GM19397 (cell line): ENCODE results near the gene C5AR1.
A peak's percentile ranks its signal among the peaks of the same experiment; 100 is the strongest.
"Not testable (repeated sequence)": the region's sequence is repeated elsewhere in the genome, so short reads cannot be mapped to it uniquely, and the experiment has no call there.

ENCODE experiments used
- ATAC-seq: cut with Tn5 transposase; IDR thresholded peaks from one replicate; pipeline ENCODE4 v1.9.1; 2021; ENCODE audit warnings: mild to moderate bottlenecking, moderate library complexity; ENCODE audit not compliant: unreplicated experiment

Gene C5AR1

GRCh38 chr19:47309608-47310007 is at the start of gene C5AR1:
C5AR1 (plus strand) TSS chr19:47309861; CDS start chr19:47309896, 35 bp downstream.
- ATAC-seq: no peak

GRCh38 chr19:47260476-47260875 is 49.2 kb upstream of the C5AR1 start:
- ATAC-seq: no peak

- peak; percentile 64 for ATAC-seq
Observed at GRCh38 chr19:47261946-47262793, 47.5 kb upstream of the C5AR1 start.

- ATAC-seq: no peak
Observed at GRCh38 chr19:47264629-47265028, 45.0 kb upstream of the C5AR1 start.

- ATAC-seq: no peak
Observed at GRCh38 chr19:47266401-47266941, 43.2 kb upstream of the C5AR1 start.

GRCh38 chr19:47267350-47267759 is 42.3 kb upstream of the C5AR1 start:
- no peak for ATAC-seq

- ATAC-seq: no peak
Observed at GRCh38 chr19:47268028-47268427, 41.6 kb upstream of the C5AR1 start.

- no peak for ATAC-seq
Observed at GRCh38 chr19:47269596-47269995, 40.1 kb upstream of the C5AR1 start.

- ATAC-seq: no peak
Observed at GRCh38 chr19:47270408-47270807, 39.3 kb upstream of the C5AR1 start.

- ATAC-seq: no peak
Observed at GRCh38 chr19:47271949-47272348, 37.7 kb upstream of the C5AR1 start.

GRCh38 chr19:47272448-47273312 is 37.0 kb upstream of the C5AR1 start:
- no peak for ATAC-seq

- ATAC-seq: peak; percentile 55
Observed at GRCh38 chr19:47273313-47274070, 36.2 kb upstream of the C5AR1 start.

- ATAC-seq: peak; percentile 52
Observed at GRCh38 chr19:47274071-47274890, 35.4 kb upstream of the C5AR1 start, which contains the start of gene INAFM1. INAFM1 (plus strand) TSS chr19:47274885; CDS start chr19:47274920, 35 bp downstream.

- ATAC-seq: no peak
Observed at GRCh38 chr19:47274891-47275761, 34.5 kb upstream of the C5AR1 start.

- ATAC-seq: no peak
Observed at GRCh38 chr19:47275791-47276461, 33.7 kb upstream of the C5AR1 start.

GRCh38 chr19:47276513-47276912 is 33.1 kb upstream of the C5AR1 start:
- ATAC-seq: not testable (repeated sequence)

- no peak for ATAC-seq
Observed at GRCh38 chr19:47280183-47280797, 29.4 kb upstream of the C5AR1 start.
